ENCODE results near the gene GABRA5. TPM values are rescaled to one million over a fixed set of nuclear protein-coding genes. Genes with fewer than 3 reads are reported as not detected.

GABRA5 gene
- total RNA-seq, 1 donor from 2014 or later, result not detected

DNA sequence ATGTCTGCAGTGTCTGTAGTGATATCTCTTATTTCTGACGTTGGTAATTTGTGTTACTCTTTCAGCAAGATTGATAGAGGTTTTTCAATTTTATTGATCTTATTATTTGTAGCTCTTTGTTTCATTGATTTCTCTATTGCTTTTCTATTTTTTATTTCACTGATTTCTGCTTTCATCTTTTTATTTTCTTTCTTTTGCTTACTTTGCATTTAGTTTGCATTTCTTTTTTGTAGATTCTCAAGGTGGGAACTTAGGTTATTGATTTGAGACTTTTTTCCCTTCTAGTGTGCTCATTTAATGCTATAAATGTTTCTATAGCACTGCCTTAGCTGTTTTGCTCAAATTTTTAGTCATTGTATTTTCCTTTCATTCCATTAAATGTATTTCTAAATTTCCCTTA is 54.6 kb downstream of the GABRA5 start:
- no peak for DNase-seq (ENCODE audit: low read depth)

DNA sequence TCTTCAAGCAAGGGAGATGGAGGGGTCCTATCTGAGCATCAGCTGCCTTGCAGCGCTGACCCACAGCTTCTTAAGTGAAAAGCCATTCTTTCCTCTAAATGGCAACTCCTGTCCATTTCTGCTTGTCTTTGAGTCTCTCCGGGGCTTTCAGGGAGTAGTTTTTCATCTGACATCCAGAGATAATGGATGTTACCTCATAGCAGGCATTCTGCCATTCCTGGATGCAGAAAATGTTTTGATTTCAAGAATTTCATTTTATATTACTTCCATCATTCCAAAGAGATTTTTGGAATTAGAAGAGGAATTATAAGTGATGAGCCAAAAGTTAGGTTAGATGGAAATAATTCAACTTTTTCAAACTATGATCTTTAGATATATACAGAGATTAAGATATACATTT is 59.2 kb downstream of the GABRA5 start:
- no peak for DNase-seq (ENCODE audit: low read depth)

DNA sequence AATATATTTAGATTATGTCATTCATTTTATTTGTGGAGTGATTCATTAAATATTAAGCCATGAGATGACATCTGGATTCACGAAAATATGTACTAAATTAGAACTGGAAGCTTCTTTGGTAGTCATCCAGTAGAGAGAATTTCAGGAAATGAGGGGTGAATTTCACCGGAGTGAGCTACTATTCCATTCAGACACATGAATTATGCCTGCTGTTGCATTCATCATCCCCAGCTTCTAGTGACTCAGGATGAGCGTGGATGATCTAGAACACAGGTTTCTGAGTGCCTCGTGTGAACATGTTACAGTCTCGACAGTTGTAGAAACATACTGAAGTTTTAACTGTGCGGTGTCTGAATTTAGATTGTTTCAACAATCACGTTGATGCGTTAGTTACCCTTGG is 61.2 kb downstream of the GABRA5 start:
- DNase-seq (ENCODE audit: low read depth), result no peak

DNA sequence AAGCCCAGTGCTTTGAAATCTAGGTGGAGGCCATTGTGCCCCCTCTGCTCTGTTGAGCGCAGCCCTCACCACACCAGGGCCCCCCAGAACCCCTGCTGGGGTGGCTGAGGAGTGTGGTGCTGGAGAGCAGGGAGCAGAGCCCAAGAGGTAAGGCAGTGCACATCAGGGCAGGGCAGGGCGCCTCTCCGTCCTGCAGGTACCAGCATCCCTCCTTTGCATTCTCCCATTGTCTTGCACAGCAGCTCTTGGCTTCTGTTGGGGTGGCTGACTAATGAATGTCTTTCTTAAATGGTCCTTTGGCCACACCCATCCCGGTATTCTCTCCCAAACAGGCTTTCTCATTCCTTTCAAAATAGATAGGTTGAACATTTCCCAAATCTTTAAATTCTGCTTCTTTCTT is 62.7 kb downstream of the GABRA5 start:
- no peak for DNase-seq (ENCODE audit: low read depth)

DNA sequence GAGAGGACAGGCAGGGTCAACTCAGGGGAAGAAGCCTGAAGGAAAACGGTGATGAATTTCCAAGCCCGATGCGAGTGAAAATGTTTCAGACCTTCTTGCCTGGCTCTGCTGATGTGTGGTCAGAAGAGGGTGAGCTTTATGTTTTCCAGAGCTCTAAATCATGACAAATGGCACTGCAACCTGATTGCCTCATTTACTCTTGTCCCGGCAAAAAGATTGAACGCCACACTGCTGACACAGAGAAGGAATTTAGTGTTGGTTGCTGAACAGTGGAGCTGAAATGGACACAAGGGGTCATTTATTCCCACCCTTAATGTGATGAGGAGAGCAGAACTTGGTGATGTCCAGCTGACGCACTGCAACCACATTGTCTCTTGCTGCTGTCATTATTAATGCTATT is 68.0 kb downstream of the GABRA5 start:
- no peak for DNase-seq (ENCODE audit: low read depth)

DNA sequence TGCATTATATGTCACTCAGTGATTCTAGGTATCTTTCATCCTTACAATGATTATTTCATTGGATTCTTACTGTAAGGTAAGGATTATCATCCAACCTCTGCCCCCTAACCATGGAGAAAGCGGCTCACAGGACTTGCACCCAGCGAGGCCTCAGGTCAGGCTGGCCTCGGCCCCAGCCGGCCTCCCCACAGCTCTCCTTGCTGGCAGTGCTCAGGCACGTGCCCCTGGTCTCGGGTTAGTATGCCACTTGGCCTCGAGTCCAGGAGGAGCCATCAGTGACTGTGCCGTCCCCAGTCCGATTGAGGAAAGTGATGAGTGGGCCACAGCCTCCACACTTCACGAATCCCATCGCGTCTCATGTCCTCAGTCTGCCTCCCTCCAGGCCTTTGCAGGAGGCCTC is 68.5 kb downstream of the GABRA5 start:
- no peak for DNase-seq (ENCODE audit: low read depth)

DNA sequence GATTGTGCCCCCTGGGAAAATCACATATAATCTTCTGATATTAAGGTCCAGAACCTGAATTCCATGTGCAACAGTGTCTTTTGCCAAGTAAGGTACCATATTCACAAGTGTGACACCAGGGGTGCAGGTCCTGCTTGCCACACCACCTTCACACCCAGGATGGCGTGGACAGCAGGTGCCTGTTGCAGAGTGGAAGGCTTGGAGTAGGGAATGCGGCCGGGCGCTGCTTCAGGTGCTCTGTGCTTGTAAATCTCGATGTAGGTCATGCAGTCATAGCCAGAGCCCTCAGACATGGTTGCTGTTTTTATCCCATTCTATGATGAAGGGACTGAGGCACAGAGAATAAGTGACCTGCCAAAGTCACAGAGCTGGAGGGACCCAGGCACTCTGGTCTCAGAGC is 69.6 kb downstream of the GABRA5 start:
- no peak for DNase-seq (ENCODE audit: low read depth)

DNA sequence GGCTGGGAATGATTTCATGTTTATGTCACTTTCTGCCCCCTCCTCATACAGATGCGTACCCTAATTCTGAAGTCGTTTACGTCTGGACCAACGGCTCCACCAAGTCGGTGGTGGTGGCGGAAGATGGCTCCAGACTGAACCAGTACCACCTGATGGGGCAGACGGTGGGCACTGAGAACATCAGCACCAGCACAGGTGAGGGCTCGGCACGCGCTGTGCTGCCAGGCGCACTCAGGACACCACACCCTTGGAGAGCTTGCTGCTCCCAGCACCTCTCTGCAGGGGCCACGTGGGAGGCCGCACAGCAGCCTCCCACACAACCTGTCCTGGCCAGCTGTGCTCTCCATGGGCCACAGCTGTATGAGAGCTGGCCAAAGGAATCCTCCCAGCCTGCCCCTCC is 70.3 kb downstream of the GABRA5 start:
- no peak for DNase-seq (ENCODE audit: low read depth)

DNA sequence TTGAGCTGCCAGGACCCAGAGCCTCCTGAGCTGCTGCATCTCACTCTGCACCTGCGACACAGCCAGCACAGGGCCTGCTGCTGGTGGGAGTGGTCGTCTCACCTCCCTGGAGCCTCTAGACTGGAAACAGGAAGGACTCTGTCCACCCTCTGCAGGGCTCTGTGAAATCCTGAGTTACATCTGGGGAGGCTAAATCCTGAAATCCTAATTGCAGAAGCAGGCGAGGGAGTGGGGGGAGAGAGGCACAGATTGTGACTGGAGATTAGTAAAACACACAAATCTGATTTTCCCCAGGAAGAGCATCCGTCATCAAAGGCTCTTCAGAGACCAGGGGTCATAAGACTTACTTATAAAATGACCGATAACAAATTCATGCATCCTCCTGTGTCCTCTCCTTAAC is 72.5 kb downstream of the GABRA5 start:
- DNase-seq (ENCODE audit: low read depth), result no peak

DNA sequence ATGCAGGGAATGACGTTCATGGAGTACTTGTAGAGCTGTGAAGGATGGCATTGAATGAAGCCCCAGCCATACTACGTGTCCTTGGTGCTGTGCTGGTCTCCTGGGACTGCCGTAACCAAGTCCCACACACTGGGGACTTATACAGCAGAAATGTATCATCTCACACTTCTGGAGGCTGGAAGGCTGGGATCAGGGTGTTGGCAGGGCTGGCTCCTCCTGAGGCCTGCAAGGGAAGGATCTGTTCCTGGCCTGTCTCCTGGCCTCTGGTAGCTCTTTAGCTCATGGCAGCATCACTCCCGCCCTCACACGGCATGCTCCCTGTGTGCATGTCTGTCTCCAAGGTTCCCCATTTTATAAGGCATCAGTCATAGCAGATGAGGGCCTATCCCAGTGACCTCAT is 74.6 kb downstream of the GABRA5 start:
- no peak for DNase-seq (ENCODE audit: low read depth)

DNA sequence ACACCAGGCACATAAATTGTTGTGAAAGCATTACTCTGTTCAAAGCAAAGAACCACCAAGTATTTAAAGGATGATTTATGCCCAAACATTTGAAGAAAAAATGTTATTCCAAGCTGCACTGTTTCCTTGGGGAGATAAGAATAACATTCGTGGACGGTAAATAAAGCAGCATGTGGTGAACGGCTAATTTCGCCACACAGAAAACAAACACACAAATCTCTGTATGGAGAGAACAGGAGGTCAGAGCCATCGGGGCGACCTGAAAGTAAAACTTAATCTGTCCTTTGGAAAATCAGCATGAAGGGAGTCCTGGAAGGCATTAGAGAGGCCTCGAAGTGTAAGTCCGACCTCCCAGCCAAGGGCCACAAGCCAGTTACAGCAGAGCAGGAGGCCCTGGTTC is 77.0 kb downstream of the GABRA5 start:
- DNase-seq (ENCODE audit: low read depth), result no peak

DNA sequence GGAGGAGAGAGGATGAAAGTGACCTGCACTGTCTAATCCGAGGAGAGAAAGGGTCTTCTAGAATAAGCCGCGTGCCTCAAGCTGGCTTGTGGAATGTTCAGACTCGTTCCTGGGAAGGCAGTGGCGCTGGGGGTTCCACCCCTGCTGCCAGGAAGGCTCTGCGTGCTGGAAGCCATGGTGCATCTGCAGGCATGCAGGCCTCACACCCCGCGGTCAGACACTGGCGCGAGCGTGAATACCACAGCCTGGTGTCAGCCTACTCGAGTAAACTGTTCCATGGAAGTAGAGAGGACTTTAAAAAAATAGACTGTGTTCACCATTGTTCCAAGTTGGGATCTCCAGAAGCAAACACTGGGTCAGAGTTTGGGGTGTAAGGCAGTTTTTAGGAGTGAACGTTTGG is 78.2 kb downstream of the GABRA5 start:
- no peak for DNase-seq (ENCODE audit: low read depth)

DNA sequence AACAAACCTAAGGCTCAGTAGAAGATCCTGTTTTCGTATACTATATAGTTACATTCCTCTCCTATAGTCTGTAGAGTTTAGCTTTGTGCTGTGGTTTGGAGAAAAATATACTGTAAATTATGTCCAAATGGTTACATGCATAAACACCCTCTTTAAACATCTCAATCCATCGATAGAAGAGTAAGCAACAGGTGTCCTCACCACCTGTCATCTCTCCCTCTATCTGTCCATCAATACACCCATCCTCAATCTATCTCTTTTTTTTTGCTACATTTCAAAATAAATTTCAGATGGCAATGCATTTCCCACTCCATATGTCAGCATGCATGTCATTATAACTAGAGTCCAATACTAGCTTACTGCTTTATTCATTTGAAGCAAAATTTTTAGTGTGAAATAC is 83.1 kb downstream of the GABRA5 start:
- DNase-seq (ENCODE audit: low read depth), result no peak

DNA sequence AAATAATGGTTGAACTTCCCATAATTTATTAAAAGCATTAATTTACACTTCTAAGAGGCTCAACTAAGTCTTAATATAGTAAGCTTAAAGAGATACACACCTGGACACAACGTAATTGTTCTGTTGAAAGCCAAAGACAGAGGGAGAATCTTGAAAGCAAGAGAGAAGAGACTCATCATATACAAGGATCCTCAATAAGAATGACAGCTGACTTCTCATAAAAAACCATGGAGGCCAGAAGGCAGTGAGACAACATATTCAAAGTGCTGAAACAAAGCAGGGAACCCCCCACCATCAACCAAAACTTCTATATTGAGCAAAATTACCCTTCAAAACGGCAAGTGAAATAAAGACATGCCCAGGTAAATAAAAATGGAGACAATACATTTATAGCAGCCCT is 87.5 kb downstream of the GABRA5 start:
- no peak for DNase-seq (ENCODE audit: low read depth)

DNA sequence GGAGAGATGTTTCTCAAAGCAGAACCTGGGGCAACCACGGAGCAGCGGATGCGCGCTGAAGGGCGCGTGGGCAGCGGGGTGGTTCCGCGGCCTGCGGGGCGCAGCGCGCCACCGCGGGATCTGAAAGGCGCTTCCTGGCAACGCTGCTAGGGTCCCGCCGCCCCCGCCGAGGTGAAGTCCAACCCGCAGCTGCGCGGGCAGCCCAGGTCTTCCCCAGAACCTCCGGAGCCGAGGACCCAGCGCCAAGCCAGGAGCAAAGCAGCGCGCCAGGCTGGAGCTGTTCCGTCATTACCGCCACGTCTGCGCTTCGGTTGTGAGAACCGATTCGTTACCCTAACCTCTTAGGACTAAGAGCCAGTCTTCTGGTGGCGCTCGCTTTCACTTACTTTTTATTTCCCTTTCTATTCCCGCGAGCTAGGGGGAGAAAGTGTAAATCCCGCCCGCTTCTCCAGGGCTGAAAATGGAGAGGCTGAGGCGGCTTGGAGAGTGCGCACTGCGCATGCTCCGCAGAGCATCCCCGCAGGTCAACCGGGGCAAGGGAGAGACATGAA is 100.9 kb downstream of the GABRA5 start:
- DNase-seq (ENCODE audit: low read depth), result no peak

DNA sequence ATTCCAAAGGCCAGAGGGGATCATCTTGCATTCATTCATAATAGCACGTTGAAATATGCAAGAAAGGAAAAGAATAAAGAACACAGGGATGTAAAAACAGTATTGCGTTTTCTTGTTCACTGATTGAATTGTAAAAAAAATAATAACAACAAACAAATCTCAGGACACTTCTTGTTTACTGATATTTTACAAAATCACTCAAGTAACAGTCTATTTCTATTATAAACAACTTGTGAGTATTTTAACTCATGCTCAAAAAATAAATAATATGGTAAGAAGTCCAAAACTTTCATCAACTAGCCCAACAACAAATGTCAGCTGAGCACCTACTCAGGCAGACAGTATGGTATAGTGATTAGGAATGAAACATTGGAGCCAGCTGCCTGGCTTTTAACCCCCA is 101.9 kb downstream of the GABRA5 start:
- no peak for DNase-seq (ENCODE audit: low read depth)

DNA sequence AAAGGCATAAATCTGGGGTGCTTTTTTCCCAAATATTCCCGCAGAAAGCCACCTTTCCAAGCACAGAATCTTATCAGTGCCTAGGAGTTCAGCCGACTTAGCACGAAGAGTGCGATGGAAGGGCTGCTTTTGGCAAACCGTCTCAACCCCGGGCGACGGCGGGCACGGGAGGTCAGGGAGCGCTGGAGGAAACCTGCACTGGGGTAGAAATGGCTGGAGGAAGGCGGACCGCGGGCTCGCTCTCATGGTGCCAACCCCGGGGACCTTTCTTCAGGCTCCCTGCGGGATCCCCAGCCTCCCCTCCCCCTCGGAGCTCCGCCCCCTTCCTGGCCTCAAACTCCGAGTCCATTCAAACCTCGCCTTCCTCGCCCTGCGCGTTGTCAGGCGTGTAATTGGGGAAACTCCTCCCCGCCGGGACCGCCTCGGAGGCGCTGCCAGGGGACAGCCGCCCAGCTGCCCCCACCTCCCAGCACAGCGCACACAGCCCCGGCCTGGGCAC is 103.9 kb downstream of the GABRA5 start, which contains the start of gene GABRG3:
GABRG3 (plus strand) TSS at position 470 of the 499 bp plus-strand sequence.
- DNase-seq (ENCODE audit: low read depth), result no peak

DNA sequence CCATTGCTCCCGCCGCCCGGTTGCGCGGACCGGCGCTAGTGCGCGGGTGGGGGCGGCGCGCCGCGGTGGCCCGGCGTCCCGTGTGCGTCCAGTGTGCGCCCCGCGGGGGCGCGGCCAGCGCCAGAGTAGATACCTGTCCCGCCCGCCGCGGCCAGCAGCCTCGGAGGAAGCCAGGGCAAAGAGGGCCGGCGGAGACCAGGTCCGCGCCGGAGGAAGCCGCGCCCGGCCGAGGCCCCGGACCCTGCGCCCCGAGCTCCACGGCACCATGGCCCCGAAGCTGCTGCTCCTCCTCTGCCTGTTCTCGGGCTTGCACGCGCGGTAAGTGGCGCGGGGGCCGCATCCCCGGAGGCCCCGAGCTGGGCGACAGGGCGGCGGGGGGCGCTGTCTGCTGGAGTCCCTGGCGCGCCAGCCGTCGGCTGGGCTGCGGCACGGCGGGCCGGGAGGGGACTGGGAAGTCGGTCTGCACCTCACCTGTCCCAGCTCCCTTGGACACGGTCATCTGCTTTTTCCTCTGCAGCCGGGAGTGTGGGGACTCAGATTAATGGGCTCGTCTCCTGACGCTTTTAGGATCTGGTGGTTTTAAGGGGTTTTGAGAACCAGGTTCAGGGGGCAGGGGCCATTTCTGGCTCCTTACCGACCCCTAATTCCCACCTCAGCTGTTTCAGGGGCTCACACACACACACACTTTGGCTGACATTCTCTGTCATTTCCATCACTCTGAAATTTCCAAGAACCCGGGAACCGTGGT is 104.6 kb downstream of the GABRA5 start:
- DNase-seq (ENCODE audit: low read depth), result no peak

DNA sequence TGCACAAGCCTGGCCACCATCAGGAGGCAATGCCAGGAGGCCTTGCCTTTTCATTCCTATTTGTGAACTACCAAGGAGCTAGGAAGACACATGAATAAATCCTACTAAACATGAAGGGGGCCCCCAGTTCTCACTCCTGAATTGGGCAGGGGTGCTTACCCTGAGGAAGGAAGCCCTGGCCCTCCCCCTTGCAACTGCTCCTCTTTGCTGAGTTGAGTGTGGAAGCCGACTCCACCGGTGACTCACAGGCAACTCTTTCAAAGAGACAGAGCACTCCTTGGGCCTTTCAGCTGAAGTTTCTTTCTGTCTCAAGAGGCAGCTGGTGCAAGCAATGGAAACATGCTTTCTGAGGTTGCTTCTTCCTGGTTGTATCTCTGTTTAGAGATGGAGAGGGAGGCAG is 105.8 kb downstream of the GABRA5 start:
- DNase-seq (ENCODE audit: low read depth), result no peak

DNA sequence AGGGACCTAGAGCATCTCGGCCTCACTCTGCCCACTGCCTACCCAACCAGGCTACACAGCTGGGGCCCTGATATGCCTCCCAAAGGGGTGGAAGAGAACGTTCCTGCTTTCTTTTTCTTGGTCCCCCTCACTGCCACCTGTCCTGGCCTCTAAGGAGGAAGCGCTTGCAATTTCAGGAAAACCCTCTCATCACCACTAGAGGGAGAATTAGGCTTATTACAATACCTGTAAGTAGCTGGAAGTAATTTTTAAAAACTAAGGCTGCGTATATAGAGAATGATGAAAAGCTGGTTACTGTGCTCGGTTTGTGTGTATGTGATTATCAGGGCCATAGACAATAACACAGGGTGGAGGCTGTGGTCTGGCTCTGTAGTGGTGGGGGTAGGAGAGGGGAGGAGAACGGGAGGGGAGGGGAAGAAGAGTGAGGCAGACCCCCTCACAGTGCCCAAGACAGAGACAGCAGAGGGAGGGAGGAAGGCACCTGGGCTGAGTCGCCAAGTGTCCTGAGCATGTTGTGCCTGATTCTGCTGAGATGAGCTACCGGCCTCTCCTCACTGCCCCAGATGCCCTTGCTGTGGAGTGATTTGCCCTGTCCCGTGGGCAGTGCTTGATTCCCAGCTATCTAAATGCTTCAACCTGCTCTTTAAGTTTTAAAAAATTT is 107.4 kb downstream of the GABRA5 start:
- DNase-seq (ENCODE audit: low read depth), result no peak

DNA sequence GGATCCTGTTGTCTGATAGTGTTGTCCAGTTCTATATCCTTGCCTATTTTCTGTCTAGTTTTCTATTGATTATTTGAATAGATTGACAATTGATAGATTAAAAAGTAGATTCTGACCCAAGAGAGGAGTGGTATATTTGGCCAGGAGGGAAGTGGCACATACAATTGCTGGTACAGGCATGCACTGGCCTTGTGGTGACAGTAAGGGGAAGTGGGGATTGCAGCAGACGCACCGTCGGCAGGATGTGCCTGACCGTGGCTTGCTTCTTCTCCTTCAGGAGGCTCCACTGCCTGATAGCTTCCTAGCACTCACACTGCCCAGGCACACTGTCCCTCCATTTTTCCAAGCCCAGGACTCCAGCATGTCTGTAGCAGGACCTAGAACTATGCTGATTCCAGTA is 114.6 kb downstream of the GABRA5 start:
- no peak for DNase-seq (ENCODE audit: low read depth)

DNA sequence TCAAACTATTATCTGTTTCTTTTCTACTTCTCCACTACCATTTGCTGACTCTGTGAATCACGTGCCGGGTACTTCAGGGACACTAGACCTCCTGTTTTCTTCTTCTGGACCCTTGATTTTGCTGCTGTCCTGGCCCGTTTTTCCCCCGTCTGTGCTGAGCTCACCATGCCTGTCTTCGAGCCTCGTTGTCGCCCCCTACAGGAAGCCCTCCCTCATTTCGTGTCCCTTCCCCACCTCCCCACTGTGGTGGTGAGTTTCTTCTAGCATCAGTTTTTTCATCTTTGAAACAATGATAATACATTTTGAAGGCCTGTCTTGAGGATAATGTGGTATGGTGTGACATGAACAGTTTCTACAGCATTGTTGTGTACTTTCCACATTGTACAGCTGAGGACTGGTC is 117.0 kb downstream of the GABRA5 start:
- DNase-seq (ENCODE audit: low read depth), result no peak

DNA sequence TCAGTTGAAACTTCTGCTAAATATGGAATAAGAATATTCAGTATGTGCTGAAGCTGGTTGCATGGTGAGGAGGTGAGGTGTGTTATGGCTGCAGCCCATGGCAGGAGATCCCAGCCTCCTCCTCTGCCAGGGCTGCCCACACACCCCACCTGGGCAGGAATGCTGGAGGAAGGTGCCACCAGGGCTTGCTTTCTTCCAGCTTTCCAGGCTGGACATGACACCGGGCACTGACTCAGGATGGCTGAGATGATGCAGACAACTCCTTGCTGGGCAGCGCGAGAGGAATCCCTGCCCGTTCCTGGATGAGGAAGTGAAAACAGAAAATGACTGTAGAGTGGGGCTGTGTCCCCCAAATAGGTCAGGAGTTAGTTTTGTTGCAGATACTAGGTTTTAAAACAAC is 118.2 kb downstream of the GABRA5 start:
- no peak for DNase-seq (ENCODE audit: low read depth)

All from myocyte (in vitro differentiated cells).